ENCODE measurements around the gene PDE6H. TPM values are rescaled to one million over a fixed set of nuclear protein-coding genes. Genes with fewer than 3 reads are reported as not detected.

PDE6H gene
- total RNA-seq, 1 donor from 2014 or later, result not detected

DNA sequence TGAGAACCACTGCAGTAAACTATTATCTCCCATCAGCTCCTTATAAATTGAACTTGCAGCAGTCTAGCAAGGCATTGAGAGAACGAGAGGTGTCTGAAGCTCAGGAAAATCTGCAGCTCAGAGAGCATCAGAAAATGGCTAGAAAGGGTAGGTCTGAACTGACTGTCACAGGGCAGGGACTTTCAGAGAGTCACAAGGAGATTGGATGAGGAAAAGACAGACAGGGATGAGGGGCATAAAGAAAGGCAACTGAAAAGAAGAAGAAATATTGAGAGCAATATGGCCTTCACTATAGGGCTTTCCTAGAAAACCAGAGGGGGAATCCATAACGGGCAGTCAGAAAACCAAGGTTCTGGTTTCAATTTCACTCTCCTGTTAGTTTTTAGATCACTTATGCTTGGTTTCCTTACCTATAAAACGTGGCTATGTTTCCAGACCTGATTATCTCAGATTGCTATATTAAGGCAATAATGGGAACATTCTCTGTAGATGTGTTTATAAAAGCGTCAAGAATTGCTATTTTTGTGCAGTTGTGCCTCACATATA is 40.9 kb downstream of the PDE6H start:
- intact Hi-C loops (cut with DNase I), result no loop called here
- TF ChIP-seq, protein P1, sequence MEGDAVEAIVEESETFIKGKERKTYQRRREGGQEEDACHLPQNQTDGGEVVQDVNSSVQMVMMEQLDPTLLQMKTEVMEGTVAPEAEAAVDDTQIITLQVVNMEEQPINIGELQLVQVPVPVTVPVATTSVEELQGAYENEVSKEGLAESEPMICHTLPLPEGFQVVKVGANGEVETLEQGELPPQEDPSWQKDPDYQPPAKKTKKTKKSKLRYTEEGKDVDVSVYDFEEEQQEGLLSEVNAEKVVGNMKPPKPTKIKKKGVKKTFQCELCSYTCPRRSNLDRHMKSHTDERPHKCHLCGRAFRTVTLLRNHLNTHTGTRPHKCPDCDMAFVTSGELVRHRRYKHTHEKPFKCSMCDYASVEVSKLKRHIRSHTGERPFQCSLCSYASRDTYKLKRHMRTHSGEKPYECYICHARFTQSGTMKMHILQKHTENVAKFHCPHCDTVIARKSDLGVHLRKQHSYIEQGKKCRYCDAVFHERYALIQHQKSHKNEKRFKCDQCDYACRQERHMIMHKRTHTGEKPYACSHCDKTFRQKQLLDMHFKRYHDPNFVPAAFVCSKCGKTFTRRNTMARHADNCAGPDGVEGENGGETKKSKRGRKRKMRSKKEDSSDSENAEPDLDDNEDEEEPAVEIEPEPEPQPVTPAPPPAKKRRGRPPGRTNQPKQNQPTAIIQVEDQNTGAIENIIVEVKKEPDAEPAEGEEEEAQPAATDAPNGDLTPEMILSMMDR (IDR thresholded peaks at IDR 0.05), result no peak
- H3K4me1 ChIP-seq, result no peaks in the 10 kb centered on the region
- DNase-seq (ENCODE audit: low spot score in 2 of 2), result no peak
- no peak overlapping the region for H3K27ac ChIP-seq
- H3K9me3 ChIP-seq, result no peaks in the 10 kb centered on the region
- no peak overlapping the region for H3K4me3 ChIP-seq
- no peaks in the 10 kb centered on the region for H3K27me3 ChIP-seq
- H3K36me3 ChIP-seq, result no peaks in the 10 kb centered on the region

DNA sequence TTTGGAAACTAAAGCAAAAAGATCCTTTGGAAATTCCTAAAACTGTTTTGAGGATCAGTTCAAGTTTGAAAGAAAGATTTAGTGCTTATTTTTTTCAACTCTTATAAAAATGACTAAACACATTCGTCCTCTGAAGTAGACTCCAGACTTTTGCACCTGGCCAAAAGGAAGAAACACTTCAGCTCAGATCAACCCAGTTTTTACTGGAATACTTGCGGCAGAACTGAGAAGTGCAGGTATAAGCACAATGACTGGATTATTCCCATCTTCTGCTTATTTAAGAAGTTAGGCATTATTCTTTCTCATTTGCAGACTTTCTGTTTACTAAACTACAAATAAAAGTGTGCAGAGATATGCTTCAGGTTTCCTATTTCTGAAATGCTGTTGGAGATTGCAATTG is 41.9 kb downstream of the PDE6H start:
- H3K27me3 ChIP-seq, result no peaks in the 10 kb centered on the region

DNA sequence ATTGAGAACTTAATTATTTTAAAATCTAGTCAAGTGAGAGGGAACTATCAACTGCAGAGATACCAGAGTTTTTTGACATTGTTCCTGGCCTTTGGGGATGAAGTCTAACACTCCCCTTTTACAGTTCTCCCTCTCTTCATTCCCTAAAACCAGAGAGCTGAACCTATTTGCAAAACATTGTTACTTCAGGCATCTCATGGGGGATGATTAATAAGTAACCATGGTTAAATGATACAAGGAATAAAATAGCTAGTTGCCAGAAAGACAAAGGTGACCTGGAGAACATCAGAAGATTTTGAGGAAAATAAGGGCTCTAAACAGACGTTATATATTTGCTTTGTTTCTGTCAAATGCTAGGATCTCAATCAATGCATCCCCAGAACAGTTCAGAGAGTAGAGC is 42.3 kb downstream of the PDE6H start:
- Histone ChIP-seq H3K4me1 (no peaks in the 10 kb centered on the region), H3K4me3 (no peak overlapping the region), H3K27me3 (no peaks in the 10 kb centered on the region), H3K9me3 (no peaks in the 10 kb centered on the region), H3K27ac (no peak overlapping the region), H3K36me3 (no peaks in the 10 kb centered on the region)
- intact Hi-C loops (cut with DNase I), result no loop called here
- DNase-seq (ENCODE audit: low spot score in 2 of 2), result no peak
- TF ChIP-seq, protein P1 (IDR thresholded peaks at IDR 0.05), result no peak

More for the DNA sequence above, 41.9 kb downstream of the PDE6H start:
- intact Hi-C loops (cut with DNase I), result no loop called here
- TF ChIP-seq, protein P1 (IDR thresholded peaks at IDR 0.05), result no peak
- no peak overlapping the region for H3K4me3 ChIP-seq
- DNase-seq (ENCODE audit: low spot score in 2 of 2), result no peak
- no peaks in the 10 kb centered on the region for H3K4me1 ChIP-seq
- no peaks in the 10 kb centered on the region for H3K9me3 ChIP-seq
- H3K27ac ChIP-seq, result no peak overlapping the region
- no peaks in the 10 kb centered on the region for H3K36me3 ChIP-seq

DNA sequence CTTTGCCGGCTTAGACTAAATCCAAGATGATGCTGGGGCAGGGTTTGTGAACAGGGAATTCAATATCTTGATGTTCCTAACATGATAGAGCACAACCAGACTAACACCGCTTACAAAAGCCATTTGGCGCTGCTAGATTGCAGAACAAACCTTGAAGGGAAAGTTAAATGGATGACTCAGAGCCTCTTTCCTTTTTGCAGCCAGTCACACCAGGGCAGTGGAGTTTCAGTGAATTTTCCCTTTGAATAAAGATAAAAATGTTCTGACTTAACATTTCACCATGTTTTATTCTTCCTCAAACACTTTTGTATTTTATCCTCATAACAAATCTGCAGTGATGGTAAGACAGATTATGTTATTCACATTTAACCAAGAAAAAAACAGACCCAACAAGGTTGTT is 47.3 kb downstream of the PDE6H start:
- H3K4me3 ChIP-seq, result no peak overlapping the region
- H3K27me3 ChIP-seq, result no peaks in the 10 kb centered on the region
- intact Hi-C loops (cut with DNase I), result no loop called here
- no peak for DNase-seq (ENCODE audit: low spot score in 2 of 2)
- H3K4me1 ChIP-seq, result no peaks in the 10 kb centered on the region
- no peaks in the 10 kb centered on the region for H3K9me3 ChIP-seq
- H3K36me3 ChIP-seq, result no peaks in the 10 kb centered on the region
- TF ChIP-seq, protein P1 (IDR thresholded peaks at IDR 0.05), result no peak
- H3K27ac ChIP-seq, result no peak overlapping the region

Other genes starting within 250 kb of the PDE6H start
- gene WBP11, start 169.6 kb upstream of the PDE6H start, total RNA-seq, result 6.7 TPM
- gene C12orf60, start 169.4 kb upstream of the PDE6H start, total RNA-seq, result not detected
- 2.1 TPM for gene SMCO3, start 158.9 kb upstream of the PDE6H start, total RNA-seq
- 40.4 TPM for gene ART4, start 129.5 kb upstream of the PDE6H start, total RNA-seq
- gene MGP, start 87.2 kb upstream of the PDE6H start, total RNA-seq, result 3,618 TPM
- not detected for gene ERP27, start 34.5 kb upstream of the PDE6H start, total RNA-seq
- gene ARHGDIB, start 11.4 kb upstream of the PDE6H start, total RNA-seq, result 87.1 TPM
- 55.7 TPM for gene RERG, start 248.4 kb downstream of the PDE6H start, total RNA-seq